Right ventricle myocardium inferior (tissue), 1 donor: ENCODE data around the gene POU2AF1. TPM values are rescaled to one million over a fixed set of nuclear protein-coding genes. Genes with fewer than 3 reads are reported as not detected.
"Not testable (repeated sequence)": the region's sequence is repeated elsewhere in the genome, so short reads cannot be mapped to it uniquely, and the experiment has no call there.

Experiments used
- ATAC-seq: fragments of 200-7000 bp; cut with Tn5 transposase; one replicate; pipeline ENCODE4 v1.9.1; 2020; ENCODE audit warnings: mild to moderate bottlenecking, moderate library complexity
- DNase-seq: peaks from one replicate; pipeline ENCODE4 v3.0.0; 2021; ENCODE audit errors: missing footprints
- intact Hi-C: fragments of 100-400 bp; cut with DNase I; formaldehyde crosslinking; loops from one replicate; pipeline ENCODE4 v1.11.0; 2022
- total RNA-seq: library from RNA; stranded (reverse); fragmentation: NEBNext Ultra II Directional; extraction: Animal tissue kit (Norgen Biotek cat#: 25700); gene quantifications from one replicate; pipeline ENCODE4 v1.2.1, GENCODE V29; 2021
- donor health status: DM: no; HTN: yes; CAD: no; lungs with severe emphysema.

POU2AF1 gene
- total RNA-seq, 1 donor from 2014 or later, result 0.24 TPM

DNA sequence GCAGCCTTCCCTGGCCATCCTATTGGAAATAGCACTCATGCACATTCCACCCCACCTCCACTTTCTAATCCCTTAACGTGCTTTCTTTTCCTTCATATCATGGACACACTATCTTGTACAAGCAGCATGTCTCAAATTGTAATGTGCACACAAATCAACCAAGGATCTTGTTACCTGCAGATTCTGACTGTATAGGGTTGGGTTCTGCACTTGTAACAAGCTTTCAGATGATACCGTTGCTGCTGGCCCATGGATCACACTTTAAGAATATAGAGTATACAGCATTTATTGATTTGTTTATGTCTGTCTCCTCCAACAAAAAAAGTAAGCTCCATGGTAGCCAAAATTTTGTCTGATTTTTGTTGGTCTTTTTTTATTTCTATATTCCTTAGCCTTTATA lies 32.4 kb upstream of the POU2AF1 start:
- intact Hi-C loops, result no loop called here
- DNase-seq (no peak), ATAC-seq (no peak)

DNA sequence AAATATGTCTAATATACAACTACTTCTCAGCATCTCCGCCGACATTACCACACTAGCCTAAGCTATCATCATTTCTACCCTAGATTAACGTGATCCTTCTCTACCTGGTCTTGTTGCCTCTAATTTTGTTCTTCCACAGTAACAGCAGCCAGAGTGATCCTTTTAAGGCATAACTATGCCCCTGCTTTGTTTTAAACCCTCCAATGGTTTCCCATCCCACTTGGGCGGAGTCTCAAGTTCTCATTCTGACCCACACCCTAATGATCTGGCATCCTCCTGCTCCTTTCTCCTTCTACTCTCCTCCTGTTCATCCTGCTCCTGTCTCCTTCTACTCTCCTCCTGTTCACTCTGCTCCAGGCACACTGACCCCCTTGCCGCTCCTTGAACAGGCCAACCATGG lies 31.9 kb upstream of the POU2AF1 start:
- ATAC-seq (no peak), DNase-seq (no peak)
- intact Hi-C loops, result no loop called here

DNA sequence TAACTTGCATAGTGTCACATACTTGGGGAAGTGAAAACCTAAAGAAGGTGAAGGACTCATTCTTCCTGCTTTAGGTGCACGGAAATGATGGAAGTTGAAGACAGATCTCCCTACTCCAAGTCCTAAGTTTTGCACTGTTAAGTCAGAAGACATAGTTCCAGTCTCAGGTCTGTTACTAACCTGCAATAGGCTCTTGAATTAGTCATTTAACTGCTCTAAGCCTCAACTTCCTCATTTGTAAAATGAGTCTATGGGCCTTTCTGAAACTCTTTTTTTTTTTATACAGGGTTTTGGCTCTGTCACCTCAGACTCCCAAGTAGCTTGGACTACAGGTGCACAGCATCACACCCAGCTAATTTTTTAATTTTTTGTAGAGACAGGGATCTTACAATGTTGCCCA lies 30.8 kb upstream of the POU2AF1 start:
- ATAC-seq (no peak), DNase-seq (no peak)
- intact Hi-C loops, result no loop called here

DNA sequence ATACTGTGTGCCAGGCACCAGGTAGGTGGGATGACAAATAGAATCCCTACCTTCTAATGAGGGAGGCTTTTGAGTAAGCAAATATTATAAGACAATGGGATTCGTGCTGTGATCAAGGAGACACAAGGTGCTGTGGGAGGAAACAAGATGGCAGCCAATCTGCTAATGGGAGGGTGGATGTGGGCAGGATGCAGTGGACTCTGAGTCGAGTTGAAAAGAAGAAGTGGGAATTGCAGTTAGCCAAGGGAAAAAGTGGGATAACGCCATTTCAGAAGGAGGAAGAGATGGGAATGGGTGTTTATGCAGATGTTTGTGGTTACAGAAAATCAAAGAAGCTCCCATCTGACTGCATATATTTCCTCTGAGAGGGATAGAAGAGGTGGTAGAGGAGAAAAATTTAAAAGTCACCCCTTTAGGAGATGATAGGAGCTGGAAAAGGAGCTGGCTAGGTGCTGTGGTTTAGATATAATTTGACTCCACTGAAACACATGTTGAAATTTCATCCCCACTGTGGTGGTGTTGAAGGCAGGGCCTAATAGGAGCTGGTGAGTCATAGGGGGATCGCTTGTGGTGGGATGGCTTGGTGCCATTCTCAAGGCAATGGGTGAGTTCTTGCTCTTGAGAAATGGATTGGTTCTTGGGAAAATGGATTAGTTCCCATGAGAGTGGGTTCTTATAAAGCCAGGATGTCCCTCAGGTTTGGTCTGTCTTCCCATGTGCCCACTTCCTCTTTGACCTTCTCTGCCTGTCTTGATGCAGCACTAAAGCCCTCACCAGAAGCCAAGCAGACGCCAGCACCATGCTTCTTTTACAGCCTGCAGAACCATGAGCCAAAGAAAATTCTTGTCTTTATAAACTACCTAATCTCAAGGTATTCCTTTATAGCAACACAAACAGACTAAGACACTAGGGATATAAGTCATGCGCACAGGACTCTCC lies 30.0 kb upstream of the POU2AF1 start:
- no peak for DNase-seq
- intact Hi-C loops, result no loop called here
- ATAC-seq, result no peak

DNA sequence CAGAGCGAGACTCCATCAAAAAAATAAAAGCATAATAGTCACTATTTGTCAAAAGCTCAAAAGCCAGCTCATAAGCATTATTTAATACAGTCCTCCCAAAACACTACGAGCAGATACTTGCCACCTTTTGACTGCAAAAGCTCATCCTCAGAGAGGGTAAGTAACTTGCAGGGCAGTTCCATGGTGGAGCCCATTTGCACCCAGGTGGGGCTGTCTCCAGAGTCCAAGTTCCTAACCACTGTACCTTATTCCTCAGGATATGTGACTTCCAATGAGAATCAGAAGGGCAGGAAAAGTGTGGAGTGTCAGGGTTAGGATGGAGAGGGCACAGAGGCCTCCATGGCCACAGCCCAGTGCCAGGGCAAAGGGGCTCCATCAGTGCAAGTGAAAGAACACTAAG lies 28.6 kb upstream of the POU2AF1 start:
- intact Hi-C loops, result no loop called here
- no peak for ATAC-seq
- DNase-seq, result no peak

DNA sequence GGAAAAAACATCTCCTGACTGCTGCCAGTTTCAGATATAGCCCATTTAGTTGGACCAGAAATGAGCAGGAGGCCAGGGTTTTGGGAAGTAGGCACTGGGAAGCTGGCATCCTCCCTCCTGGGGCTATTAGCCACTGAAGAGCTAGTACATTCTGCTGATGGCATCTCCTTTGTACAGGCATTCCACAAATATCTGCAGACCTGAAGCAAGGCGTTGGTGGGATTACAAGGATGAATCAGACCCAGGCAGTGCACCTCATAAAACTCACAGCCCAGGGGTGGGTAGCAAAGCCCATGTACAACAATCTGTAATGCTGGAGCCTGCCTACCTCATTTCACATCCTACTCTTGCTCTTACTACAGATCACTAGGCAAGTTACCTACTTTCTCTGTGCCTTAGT lies 27.5 kb upstream of the POU2AF1 start:
- intact Hi-C loops, result no loop called here

DNA sequence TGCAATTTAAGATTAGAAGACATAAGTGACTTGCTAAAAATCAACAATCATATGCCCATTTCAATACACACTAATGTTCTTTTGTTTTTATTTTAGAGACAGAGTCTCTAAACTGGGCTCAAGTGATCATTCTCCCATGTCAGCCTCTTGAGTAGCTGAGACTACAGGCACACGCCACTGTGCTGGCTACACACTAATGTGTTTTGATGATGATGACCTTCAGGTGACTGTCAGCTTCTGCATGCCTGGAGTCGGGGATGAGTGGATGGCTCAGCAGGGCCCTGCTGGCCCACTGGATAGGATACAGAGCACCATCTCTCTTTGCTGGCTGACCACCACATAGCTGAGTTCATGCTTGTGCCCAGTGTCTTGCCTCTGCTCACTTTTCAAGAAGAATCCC lies 27.0 kb upstream of the POU2AF1 start:
- no peak for DNase-seq
- intact Hi-C loops, result no loop called here
- no peak for ATAC-seq

More for the DNA sequence above, 27.5 kb upstream of the POU2AF1 start:
- ATAC-seq (no peak), DNase-seq (no peak)

DNA sequence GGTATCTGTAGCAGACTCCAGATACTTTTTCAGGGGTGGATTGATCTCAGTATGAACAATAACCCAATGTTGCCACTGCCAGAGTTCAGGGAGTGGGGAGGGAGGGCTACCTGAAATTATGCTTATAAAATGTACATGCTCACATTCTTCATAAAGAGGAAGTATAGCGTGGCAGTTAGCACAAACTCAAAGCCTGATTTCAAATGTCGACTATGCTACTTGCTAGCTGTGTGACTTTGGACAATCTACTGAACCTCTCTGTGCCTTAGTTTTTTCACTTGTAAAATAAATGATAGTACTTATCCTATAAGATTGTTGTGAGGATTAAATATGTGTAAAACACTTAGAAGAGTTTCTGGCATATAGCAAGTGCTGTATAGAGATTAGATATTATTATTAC lies 26.5 kb upstream of the POU2AF1 start:
- ATAC-seq, result no peak

DNA sequence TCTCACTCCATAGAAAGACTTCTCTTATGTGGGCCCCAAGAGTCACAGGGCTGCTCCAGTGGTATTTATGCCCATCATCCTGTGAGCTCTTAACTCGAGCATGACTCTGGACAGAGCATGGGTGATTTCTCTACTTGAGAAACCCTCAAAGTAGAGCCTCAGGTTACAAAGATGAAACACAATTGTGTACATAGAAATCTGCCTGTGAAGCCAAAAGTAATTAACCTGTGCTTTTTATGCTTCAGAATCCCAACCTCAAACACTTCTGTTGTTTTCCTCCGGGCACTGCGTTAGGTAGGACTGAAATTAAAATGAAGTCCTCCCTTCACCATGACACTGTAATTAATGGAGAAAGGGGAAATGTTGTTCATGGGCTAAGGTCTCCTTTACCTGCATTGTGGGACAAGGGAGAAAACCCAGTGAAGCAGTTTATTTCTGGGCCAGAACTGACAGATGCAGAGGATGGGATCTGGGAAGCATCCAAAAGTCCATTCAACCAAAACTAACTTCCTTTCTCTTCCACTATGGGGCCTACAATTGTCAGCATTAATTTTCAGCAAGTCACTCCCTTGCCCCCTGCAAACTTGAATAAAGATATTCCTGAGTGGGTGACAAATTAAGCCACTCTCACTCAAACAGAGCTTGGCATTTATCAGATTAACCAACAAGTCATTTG lies 24.1 kb upstream of the POU2AF1 start:
- intact Hi-C loops, result no loop called here
- DNase-seq (no peak), ATAC-seq (no peak)

More for the DNA sequence above, 26.5 kb upstream of the POU2AF1 start:
- no peak for DNase-seq
- intact Hi-C loops, result no loop called here

DNA sequence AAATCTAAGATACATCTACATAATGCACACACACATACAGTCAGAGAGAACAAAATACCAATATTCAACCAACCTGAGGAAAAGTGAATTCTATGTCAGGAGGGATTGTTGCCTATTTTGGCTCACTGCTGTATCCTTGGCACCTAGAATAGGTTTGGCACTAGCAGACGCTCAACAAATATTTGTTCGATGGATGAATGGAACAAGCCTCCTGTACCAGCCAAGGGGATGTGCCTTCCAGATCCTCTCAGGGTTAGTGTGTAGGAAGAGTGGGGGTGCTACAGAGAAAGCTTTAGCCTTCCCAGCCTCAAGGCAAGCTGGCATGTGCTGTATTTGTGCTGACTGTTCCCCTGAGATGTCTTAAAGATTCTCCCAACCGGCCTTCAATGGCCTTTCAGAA lies 23.3 kb upstream of the POU2AF1 start:
- ATAC-seq (no peak), DNase-seq (no peak)
- intact Hi-C loops, result no loop called here

DNA sequence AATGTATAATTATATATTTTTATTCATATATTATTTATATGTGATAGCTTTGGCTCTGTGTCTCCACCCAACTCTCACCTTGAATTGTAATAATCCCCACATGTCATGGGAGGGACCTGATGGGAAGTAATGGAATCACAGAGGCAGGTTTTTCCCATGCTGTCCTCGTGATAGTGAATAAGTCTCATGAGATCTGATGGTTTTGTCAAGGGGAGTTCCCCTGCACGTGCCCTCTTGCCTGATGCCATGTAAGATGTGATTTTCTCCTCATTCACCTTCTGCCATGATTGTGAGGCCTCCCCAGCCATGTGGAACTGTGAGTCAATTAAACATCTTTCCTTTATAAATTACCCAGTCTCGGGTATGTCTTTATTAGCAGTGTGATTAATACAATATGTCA lies 22.9 kb upstream of the POU2AF1 start:
- ATAC-seq, intact Hi-C loops, DNase-seq: not testable (repeated sequence)

DNA sequence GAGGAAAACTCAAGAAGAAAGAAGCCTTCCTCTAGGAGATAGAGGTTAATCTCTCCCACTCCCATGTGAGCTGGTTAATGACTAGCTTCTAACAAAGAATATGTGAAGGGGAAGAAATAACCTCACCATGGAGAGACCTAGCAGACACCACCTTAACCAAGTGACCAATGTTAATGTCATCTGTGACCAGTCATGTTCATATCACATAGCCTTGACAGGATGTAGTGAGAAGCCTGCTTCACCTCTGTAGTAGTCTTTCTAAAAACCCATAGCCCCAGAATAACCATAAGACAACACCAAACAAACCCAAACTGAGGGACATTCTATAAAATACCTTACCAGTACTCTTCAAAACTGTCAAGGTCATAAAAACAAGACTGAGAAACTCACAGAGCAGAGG lies 21.5 kb upstream of the POU2AF1 start:
- DNase-seq (no peak), ATAC-seq (no peak)
- intact Hi-C loops, result no loop called here

DNA sequence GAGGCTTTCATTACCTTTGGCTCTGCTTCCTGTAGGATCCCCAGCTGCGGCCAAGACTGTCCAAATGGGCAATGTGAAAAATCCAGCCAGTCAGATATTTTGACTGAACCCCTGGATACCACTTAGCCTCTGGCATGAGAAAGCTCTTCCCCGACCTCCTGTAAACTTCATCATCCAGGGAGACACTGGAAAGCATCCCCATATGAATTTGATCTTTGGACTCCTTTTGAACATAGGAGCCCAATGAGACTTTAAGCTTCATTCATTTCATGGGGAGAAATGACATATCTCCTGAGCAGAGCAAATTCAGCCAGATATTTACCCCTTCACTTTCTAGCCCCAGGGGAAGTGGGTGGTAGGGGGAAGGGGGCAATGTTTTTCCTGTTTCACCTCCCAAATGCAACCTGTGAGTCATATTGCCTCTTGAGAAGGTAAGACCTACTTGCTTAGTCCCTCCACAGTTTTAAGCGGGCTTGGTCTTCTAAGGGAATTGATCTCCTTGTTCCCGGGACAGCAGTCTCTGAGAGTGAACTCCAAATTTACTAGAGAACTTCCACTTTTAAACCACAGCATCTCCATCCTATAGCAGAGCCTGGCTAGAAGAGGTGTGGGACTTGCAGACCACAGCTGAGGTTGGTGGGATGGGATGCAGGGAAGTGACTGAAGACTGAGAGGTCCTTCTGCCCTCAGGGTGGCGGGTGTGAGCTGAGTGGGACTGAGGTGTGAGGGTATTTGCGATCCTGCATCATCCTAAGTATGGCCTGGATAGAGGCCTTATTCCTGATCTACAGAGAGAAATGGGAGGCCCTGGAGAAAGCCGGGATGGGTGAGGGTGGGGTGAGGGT lies 20.3 kb upstream of the POU2AF1 start:
- intact Hi-C loops, result no loop called here
- no peak for ATAC-seq
- no peak for DNase-seq

DNA sequence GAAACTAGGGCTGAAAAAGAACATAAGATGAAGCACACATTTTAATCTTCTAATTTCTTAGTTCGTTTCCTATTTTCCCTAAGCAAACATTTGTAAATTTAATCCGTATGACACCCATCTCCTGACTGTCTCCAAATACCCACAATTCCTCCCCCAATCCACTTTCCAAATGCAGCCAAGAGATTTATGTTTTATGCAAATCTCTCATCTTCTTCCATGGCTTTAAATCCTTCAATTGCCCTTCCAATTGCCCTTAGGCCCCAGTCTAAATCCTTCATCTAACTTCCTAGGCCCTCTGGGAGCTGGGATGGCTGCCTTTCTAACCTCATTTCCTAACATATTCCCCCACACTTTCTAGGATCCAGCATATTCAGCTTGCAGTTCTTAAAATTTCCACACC lies 18.0 kb upstream of the POU2AF1 start:
- intact Hi-C loops, result no loop called here
- no peak for DNase-seq
- no peak for ATAC-seq

DNA sequence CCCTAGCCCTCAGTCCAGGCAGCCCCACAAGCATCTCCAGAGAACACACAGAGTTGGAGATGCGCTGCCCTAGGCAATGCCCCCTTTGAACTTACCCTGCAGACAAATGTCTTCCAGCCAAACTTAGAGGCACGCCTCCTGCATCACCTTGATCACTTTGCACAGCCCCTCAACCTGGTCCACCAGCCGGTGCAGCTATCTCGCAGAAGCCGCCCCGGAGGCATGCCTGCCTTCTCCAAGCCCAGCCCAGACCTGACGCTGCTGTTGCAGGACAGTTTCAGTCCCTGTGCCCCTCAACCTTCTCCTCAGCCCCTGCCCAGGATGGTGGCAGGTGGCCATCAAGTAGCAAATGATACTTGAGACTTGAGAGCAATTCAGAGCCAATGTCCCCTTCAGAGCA lies 16.7 kb upstream of the POU2AF1 start:
- DNase-seq (no peak), ATAC-seq (no peak)
- intact Hi-C loops, result no loop called here

DNA sequence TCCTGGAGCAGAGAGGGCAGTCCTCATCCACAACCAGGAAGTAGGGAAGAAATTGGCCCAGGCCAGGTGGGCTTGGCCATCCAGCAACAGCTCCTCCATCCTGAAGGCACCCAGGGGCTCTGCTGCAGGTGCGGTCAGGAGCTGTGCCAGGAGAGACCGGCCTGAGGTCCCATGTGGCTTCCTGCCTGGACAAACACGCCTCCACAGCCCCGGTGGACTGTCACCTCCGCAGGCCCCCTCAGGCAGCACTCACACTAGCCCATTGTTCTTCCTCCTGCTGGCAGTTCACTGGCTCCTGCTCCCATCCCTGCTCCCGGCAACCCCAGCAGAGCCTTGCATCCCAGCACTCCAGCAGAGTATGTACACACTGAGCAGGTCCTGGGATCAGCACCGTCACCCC lies 16.0 kb upstream of the POU2AF1 start:
- DNase-seq (no peak), ATAC-seq (no peak)
- intact Hi-C loops, result no loop called here

DNA sequence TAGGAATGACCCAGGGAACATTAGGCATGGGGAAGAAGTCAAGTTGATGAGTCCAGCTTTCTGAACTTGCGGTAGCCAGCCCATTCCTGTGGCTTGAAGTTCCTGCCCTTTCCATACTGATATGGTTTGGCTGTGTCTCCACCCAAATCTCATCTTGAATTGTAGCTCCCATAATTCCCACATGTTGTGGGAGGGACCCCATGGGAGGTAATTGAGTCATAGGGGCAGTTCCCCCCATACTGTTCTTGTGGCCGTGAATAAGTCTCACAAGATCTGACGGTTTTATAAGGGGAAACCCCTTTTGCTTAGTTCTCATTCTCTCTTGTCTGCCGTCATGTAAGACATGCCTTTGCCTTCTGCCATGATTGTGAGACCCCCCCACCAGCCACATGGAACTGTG lies 15.1 kb upstream of the POU2AF1 start:
- intact Hi-C loops, ATAC-seq, DNase-seq: not testable (repeated sequence)

DNA sequence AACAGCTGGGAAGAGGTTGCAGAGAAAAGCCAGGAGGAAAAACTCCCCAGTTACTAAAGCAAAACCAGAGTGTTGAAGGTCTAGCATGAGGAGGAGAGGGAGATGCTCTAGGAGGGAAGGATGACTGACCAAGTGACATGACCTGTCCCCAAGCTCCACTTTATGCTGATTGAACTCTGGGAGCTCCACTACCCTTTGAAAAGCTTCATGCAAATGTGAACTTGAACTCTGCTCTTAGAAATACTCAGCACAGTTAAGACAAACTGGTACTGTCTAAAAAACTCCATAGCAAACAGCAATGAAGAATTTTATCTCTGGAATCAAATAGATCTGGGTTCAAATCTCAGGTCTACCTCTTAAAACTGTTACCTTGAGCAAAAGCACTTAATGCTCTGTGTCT lies 14.5 kb upstream of the POU2AF1 start:
- intact Hi-C loops, result no loop called here
- no peak for ATAC-seq
- no peak for DNase-seq

DNA sequence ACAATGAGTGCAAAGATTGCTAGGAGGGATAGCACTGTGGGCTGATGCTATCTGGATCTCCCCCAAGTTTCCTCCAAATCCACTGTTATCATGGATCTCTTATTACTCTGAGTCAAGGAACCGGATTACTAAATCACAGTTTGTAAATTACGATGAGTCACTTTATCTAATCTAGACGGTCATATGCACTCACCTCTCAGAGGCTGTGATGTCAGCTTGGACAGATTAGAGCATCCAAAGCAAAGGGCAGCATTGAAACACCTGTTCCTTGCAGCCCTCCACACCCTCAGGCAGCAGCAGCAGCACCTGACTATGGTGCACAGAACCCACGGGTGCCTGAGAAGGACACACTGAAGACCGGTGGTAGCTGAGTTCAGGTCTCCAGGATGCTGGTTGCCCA lies 14.0 kb upstream of the POU2AF1 start:
- ATAC-seq, result no peak
- intact Hi-C loops, result no loop called here
- DNase-seq, result no peak
